T-cell (primary cell): ENCODE measurements around the gene NFIX. TPM values are rescaled to one million over a fixed set of nuclear protein-coding genes. Genes with fewer than 3 reads are reported as not detected.
A peak's percentile ranks its signal among the peaks of the same experiment; 100 is the strongest.

Source experiments
- ATAC-seq, 4 experiments: fragments of 200-7000 bp in 3 of 4; fragments of 150-1000 bp in 1 of 4; cut with Tn5 transposase; replicated peaks in 1 of 4; 1 replicate in 3 of 4; 2 replicates in 1 of 4; pipeline ENCODE4 v1.10.0; 2021; ENCODE audit warnings: moderate library complexity in 3 of 4, mild to moderate bottlenecking in 2 of 4, moderate number of reproducible peaks in 1 of 4
- CTCF ChIA-PET, 2 donors: fragments of 300-600 bp; sonication (Branson Sonifier 250); formaldehyde crosslinking; loops; one replicate each; lab custom pipeline; 2022; ENCODE audit warnings: antibody characterized with exemption in 2 of 2; lab: Charles Lee
- POLR2A ChIA-PET, 2 donors: fragments of 300-600 bp; sonication (Branson Sonifier 250); formaldehyde crosslinking; loops; one replicate each; lab custom pipeline; 2022; ENCODE audit warnings: antibody characterized with exemption in 2 of 2; lab: Charles Lee
- DNase-seq, 35 experiments: peaks; one replicate each; pipeline versions ENCODE4 v3.0.0 to v3.0.0-alpha.2; 2013 to 2023
- H3K27ac ChIP-seq: one replicate; pipeline ENCODE4 v1.5.1; 2013; ENCODE audit warnings: low read length
- H3K27me3 ChIP-seq, 2 experiments: replicated peaks in 1 of 2; 1 replicate in 1 of 2; 2 replicates in 1 of 2; pipeline versions ENCODE4 v1.6.1 to v1.7.0; 2013; ENCODE audit warnings: low read length in 1 of 2, mixed read lengths in 1 of 2; ENCODE audit not compliant: control insufficient read depth in 2 of 2, insufficient read depth in 2 of 2; ENCODE audit errors: extremely low read depth in 1 of 2
- H3K36me3 ChIP-seq, 2 donors: 1 replicate in 1 of 2; 2 replicates in 1 of 2; pipeline versions ENCODE4 v1.6.1 to v1.7.0; 2013; ENCODE audit warnings: low read length in 1 of 2; ENCODE audit not compliant: control insufficient read depth in 2 of 2, insufficient read depth in 1 of 2; ENCODE audit errors: extremely low read depth in 1 of 2
- H3K4me1 ChIP-seq, 2 experiments: 1 replicate in 1 of 2; 2 replicates in 1 of 2; pipeline versions ENCODE4 v1.6.1 to v1.7.0; 2013; ENCODE audit warnings: low read length in 2 of 2, mixed read lengths in 1 of 2; ENCODE audit not compliant: insufficient read depth in 2 of 2, control insufficient read depth in 1 of 2; ENCODE audit errors: extremely low read depth in 1 of 2
- H3K4me3 ChIP-seq, 2 donors: 1 replicate in 1 of 2; 2 replicates in 1 of 2; pipeline versions ENCODE4 v1.5.1 to v1.7.0; 2013; ENCODE audit warnings: mild to moderate bottlenecking in 2 of 2, low read length in 1 of 2, moderate library complexity in 1 of 2; ENCODE audit not compliant: control insufficient read depth in 1 of 2; ENCODE audit errors: extremely low read depth in 1 of 2
- H3K9me3 ChIP-seq: 2 replicates; pipeline ENCODE4 v1.7.0; 2013
- H3K27ac Mint-ChIP-seq, 2 donors: one replicate each; pipeline ENCODE4 v1.8.0; 2020 to 2021; ENCODE audit warnings: mild to moderate bottlenecking in 2 of 2, mixed read lengths in 2 of 2
- H3K27me3 Mint-ChIP-seq, 2 donors: one replicate each; pipeline ENCODE4 v1.8.0; 2021 to 2022; ENCODE audit warnings: mixed read lengths in 2 of 2
- H3K36me3 Mint-ChIP-seq: one replicate; pipeline ENCODE4 v1.8.0; 2021; ENCODE audit warnings: mixed read lengths
- H3K4me1 Mint-ChIP-seq, 3 donors: one replicate each; pipeline ENCODE4 v1.8.0; 2020 to 2022; ENCODE audit warnings: mixed read lengths in 3 of 3, mild to moderate bottlenecking in 1 of 3
- H3K4me3 Mint-ChIP-seq, 3 donors: one replicate each; pipeline ENCODE4 v1.8.0; 2020 to 2022; ENCODE audit warnings: mild to moderate bottlenecking in 3 of 3, mixed read lengths in 3 of 3, moderate library complexity in 3 of 3
- H3K9me3 Mint-ChIP-seq, 3 donors: one replicate each; pipeline ENCODE4 v1.8.0; 2020 to 2022; ENCODE audit warnings: mixed read lengths in 3 of 3
- WGBS: methylation state at CpG from one replicate; pipeline ENCODE4 v1.1.5; 2013; ENCODE audit warnings: missing lambda C conversion rate; ENCODE audit not compliant: insufficient coverage; 5-methylcytosine and 5-hydroxymethylcytosine counted together
- total RNA-seq, 35 experiments: library from RNA in 6 of 35; stranded (reverse) in 6 of 35; fragments of 120-200 nt in 1 of 35; gene quantifications; one replicate each; pipeline versions ENCODE4 v1.2.1 to v1.2.4 and lab custom pipeline; 2013 to 2026

The NFIX gene
- total RNA-seq, 5 donors from 2014 or later (not counting 1 experiment from before 2014, with no cell fraction given) = 3.9 to 6.6 (median 6.3) TPM

- no peaks in the 10 kb centered on the region for H3K9me3 Mint-ChIP-seq
- peaks cover 2 to 4% of the 10 kb centered on the region in 2 donors for H3K36me3 ChIP-seq
- H3K4me3 ChIP-seq = no peak overlapping the region
- H3K27me3 Mint-ChIP-seq = no peaks in the 10 kb centered on the region
- H3K27me3 ChIP-seq = no peaks in the 10 kb centered on the region
- ChIA-PET CTCF (interaction anchor here in 1 of 2 donors (0.5 kb wide), 1 partner anchor 79 kb away, joined by 3 read pairs; no protein-coding TSS in a partner anchor), POLR2A (no interaction called here)
- H3K27ac Mint-ChIP-seq = no peak overlapping the region
- peaks cover 27 to 37% (median 32%) of the 10 kb centered on the region in 3 donors for H3K4me1 Mint-ChIP-seq
- no peak overlapping the region for H3K27ac ChIP-seq
- no peak for ATAC-seq
- no peak for DNase-seq
- no peaks in the 10 kb centered on the region for H3K36me3 Mint-ChIP-seq
- no CpG with 5 or more reads among the region's 9 CpGs for WGBS
- no peaks in the 10 kb centered on the region for H3K9me3 ChIP-seq
- H3K4me3 Mint-ChIP-seq = no peak overlapping the region
- peaks cover 0 to 19% of the 10 kb centered on the region in 2 experiments for H3K4me1 ChIP-seq
Observed at GRCh38 chr19:13127051-13127450, 131.8 kb downstream of the NFIX start.

- ChIA-PET CTCF (interaction anchor here in 1 of 2 donors (0.6 kb wide), 1 partner anchor 130 kb away, joined by 3 read pairs; no protein-coding TSS in a partner anchor), POLR2A (no interaction called here)
- ATAC-seq = no peak
- H3K27me3 Mint-ChIP-seq = no peaks in the 10 kb centered on the region
- Histone ChIP-seq H3K27ac (no peak overlapping the region), H3K36me3 (peaks cover 2 to 3% of the 10 kb centered on the region in 2 donors), H3K27me3 (no peaks in the 10 kb centered on the region), H3K9me3 (no peaks in the 10 kb centered on the region), H3K4me1 (peaks cover 0 to 22% of the 10 kb centered on the region in 2 experiments), H3K4me3 (no peak overlapping the region)
- H3K4me3 Mint-ChIP-seq = no peak overlapping the region
- no peak overlapping the region for H3K27ac Mint-ChIP-seq
- H3K4me1 Mint-ChIP-seq = peaks cover 27 to 35% (median 30%) of the 10 kb centered on the region in 3 donors
- WGBS = 96% methylated on average over 4 of the region's 6 CpGs
- no peaks in the 10 kb centered on the region for H3K36me3 Mint-ChIP-seq
- DNase-seq = no peak
- no peaks in the 10 kb centered on the region for H3K9me3 Mint-ChIP-seq
Observed at GRCh38 chr19:13127811-13128575, 132.7 kb downstream of the NFIX start.

- H3K4me1 Mint-ChIP-seq = peaks cover 30 to 37% (median 33%) of the 10 kb centered on the region in 3 donors
- Histone ChIP-seq H3K4me3 (no peak overlapping the region), H3K9me3 (no peaks in the 10 kb centered on the region), H3K27ac (no peak overlapping the region), H3K27me3 (no peaks in the 10 kb centered on the region), H3K4me1 (peaks cover 0 to 27% of the 10 kb centered on the region in 2 experiments), H3K36me3 (peaks cover 2 to 3% of the 10 kb centered on the region in 2 donors)
- ATAC-seq (no peak), DNase-seq (no peak)
- peak overlapping the region in 1 of 2 donors; percentile 15 for H3K27ac Mint-ChIP-seq
- H3K9me3 Mint-ChIP-seq = no peaks in the 10 kb centered on the region
- no peak overlapping the region for H3K4me3 Mint-ChIP-seq
- POLR2A ChIA-PET = no interaction called here
- no CpG with 5 or more reads among the region's 1 CpG for WGBS
- CTCF ChIA-PET = no interaction called here
- H3K27me3 Mint-ChIP-seq = no peaks in the 10 kb centered on the region
- H3K36me3 Mint-ChIP-seq = no peaks in the 10 kb centered on the region
Observed at GRCh38 chr19:13128583-13128982, 133.3 kb downstream of the NFIX start.

- H3K4me3 ChIP-seq = no peak overlapping the region
- Mint-ChIP-seq H3K27me3 (no peaks in the 10 kb centered on the region), H3K4me1 (peaks cover 29 to 42% (median 35%) of the 10 kb centered on the region in 3 donors), H3K27ac (no peak overlapping the region), H3K36me3 (no peaks in the 10 kb centered on the region), H3K9me3 (no peaks in the 10 kb centered on the region), H3K4me3 (no peak overlapping the region)
- no peaks in the 10 kb centered on the region for H3K27me3 ChIP-seq
- no peak overlapping the region for H3K27ac ChIP-seq
- 100% methylated on average over 2 of the region's 9 CpGs for WGBS
- H3K4me1 ChIP-seq = peaks cover 0 to 28% of the 10 kb centered on the region in 2 experiments
- no peaks in the 10 kb centered on the region for H3K9me3 ChIP-seq
- peaks cover 0 to 2% of the 10 kb centered on the region in 2 donors for H3K36me3 ChIP-seq
- ChIA-PET CTCF (no interaction called here), POLR2A (no interaction called here)
- ATAC-seq (no peak), DNase-seq (no peak)
Observed at GRCh38 chr19:13129384-13129783, 134.1 kb downstream of the NFIX start.

- no peak overlapping the region for H3K4me3 ChIP-seq
- peaks cover 3 to 6% of the 10 kb centered on the region in 2 donors for H3K36me3 ChIP-seq
- Mint-ChIP-seq H3K36me3 (no peaks in the 10 kb centered on the region), H3K4me1 (peaks cover 31 to 42% (median 35%) of the 10 kb centered on the region in 3 donors), H3K27me3 (no peaks in the 10 kb centered on the region), H3K9me3 (no peaks in the 10 kb centered on the region), H3K4me3 (no peak overlapping the region), H3K27ac (peak overlapping the region in 1 of 2 donors; percentile 85)
- ChIA-PET CTCF (interaction anchor here in 1 of 2 donors (0.6 to 0.7 kb wide), 2 partner anchors 234 to 886 kb away, joined by 5 to 8 read pairs; no protein-coding TSS in a partner anchor), POLR2A (no interaction called here)
- peaks cover 0 to 28% of the 10 kb centered on the region in 2 experiments for H3K4me1 ChIP-seq
- DNase-seq (no peak), ATAC-seq (no peak)
- 95% methylated on average over 3 of the region's 3 CpGs for WGBS
- no peaks in the 10 kb centered on the region for H3K27me3 ChIP-seq
- no peaks in the 10 kb centered on the region for H3K9me3 ChIP-seq
- no peak overlapping the region for H3K27ac ChIP-seq
Observed at GRCh38 chr19:13130886-13131490, 135.7 kb downstream of the NFIX start.

- H3K27me3 ChIP-seq = no peaks in the 10 kb centered on the region
- WGBS = 38% methylated on average over 8 of the region's 8 CpGs
- ChIA-PET POLR2A (no interaction called here), CTCF (interaction anchor here (0.6 to 1.5 kb wide), 6 partner anchors 13 to 455 kb away, joined by 3 read pairs; no protein-coding TSS in a partner anchor)
- ATAC-seq (peak; percentile 86 to 92 (median 90)), DNase-seq (peak in 20 of 35 experiments; percentile 16 to 56 (median 34))
- peaks cover 10% of the 10 kb centered on the region for H3K36me3 Mint-ChIP-seq
- peaks cover 11 to 22% of the 10 kb centered on the region in 2 donors for H3K36me3 ChIP-seq
- no peaks in the 10 kb centered on the region for H3K9me3 ChIP-seq
- peak overlapping the region; percentile 28 for H3K27ac ChIP-seq
- H3K27me3 Mint-ChIP-seq = no peaks in the 10 kb centered on the region
- H3K4me3 Mint-ChIP-seq = peak overlapping the region in 2 of 3 donors; percentile 6 to 15
- no peak overlapping the region for H3K4me3 ChIP-seq
- H3K9me3 Mint-ChIP-seq = no peaks in the 10 kb centered on the region
- H3K4me1 Mint-ChIP-seq = peaks cover 29 to 41% (median 35%) of the 10 kb centered on the region in 3 donors
- peak overlapping the region; percentile 77 to 88 for H3K27ac Mint-ChIP-seq
- H3K4me1 ChIP-seq = peaks cover 0 to 28% of the 10 kb centered on the region in 2 experiments
Observed at GRCh38 chr19:13132471-13133180, 137.4 kb downstream of the NFIX start.
